HG02884 (cell line): Measurements from ENCODE around the gene PRKG1.

Experiments used
- ATAC-seq: cut with Tn5 transposase; IDR thresholded peaks from one replicate; pipeline ENCODE4 v1.9.1; 2021; ENCODE audit warnings: mild to moderate bottlenecking, moderate library complexity; ENCODE audit not compliant: unreplicated experiment

Gene PRKG1

GRCh38 chr10:51485668-51486067, 411.4 kb downstream of the PRKG1 start:
- no peak for ATAC-seq

GRCh38 chr10:51487576-51487975, 413.3 kb downstream of the PRKG1 start:
- ATAC-seq, result no peak

GRCh38 chr10:51488766-51489408, 414.6 kb downstream of the PRKG1 start:
- no peak for ATAC-seq

- no peak for ATAC-seq
Observed at GRCh38 chr10:51498424-51498823, 424.1 kb downstream of the PRKG1 start.

- no peak for ATAC-seq
Observed at GRCh38 chr10:51501396-51501795, 427.1 kb downstream of the PRKG1 start.

- ATAC-seq, result no peak
Observed at GRCh38 chr10:51502124-51502523, 427.8 kb downstream of the PRKG1 start.

- no peak for ATAC-seq
Observed at GRCh38 chr10:51503378-51503777, 429.1 kb downstream of the PRKG1 start.

- no peak for ATAC-seq
Observed at GRCh38 chr10:51507476-51507875, 433.2 kb downstream of the PRKG1 start.

- ATAC-seq, result no peak
Observed at GRCh38 chr10:51508156-51508555, 433.9 kb downstream of the PRKG1 start.

- ATAC-seq, result no peak
Observed at GRCh38 chr10:51510231-51510630, 435.9 kb downstream of the PRKG1 start.

- ATAC-seq, result no peak
Observed at GRCh38 chr10:51521605-51522004, 447.3 kb downstream of the PRKG1 start.

- ATAC-seq, result no peak
Observed at GRCh38 chr10:51522858-51523257, 448.6 kb downstream of the PRKG1 start.

GRCh38 chr10:51523440-51523839, 449.2 kb downstream of the PRKG1 start:
- no peak for ATAC-seq

GRCh38 chr10:51524041-51524440, 449.8 kb downstream of the PRKG1 start:
- no peak for ATAC-seq

GRCh38 chr10:51527522-51528219, 453.4 kb downstream of the PRKG1 start:
- ATAC-seq, result no peak

GRCh38 chr10:51528527-51528926, 454.2 kb downstream of the PRKG1 start:
- no peak for ATAC-seq

- ATAC-seq, result no peak
Observed at GRCh38 chr10:51530541-51530940, 456.3 kb downstream of the PRKG1 start.

GRCh38 chr10:51532044-51532443, 457.8 kb downstream of the PRKG1 start:
- ATAC-seq, result no peak

- no peak for ATAC-seq
Observed at GRCh38 chr10:51542853-51543252, 468.6 kb downstream of the PRKG1 start.

- no peak for ATAC-seq
Observed at GRCh38 chr10:51544933-51545332, 470.6 kb downstream of the PRKG1 start.

- no peak for ATAC-seq
Observed at GRCh38 chr10:51547941-51548340, 473.7 kb downstream of the PRKG1 start.

GRCh38 chr10:51552879-51553278, 478.6 kb downstream of the PRKG1 start:
- ATAC-seq, result no peak
